Fibroblast of gingiva (primary cell): ENCODE data around the gene HIVEP2.

ENCODE experiments used
- DNase-seq: peaks from one replicate; pipeline ENCODE4 v3.0.0-alpha.2; 2011; ENCODE audit warnings: low read depth

The HIVEP2 gene

DNA sequence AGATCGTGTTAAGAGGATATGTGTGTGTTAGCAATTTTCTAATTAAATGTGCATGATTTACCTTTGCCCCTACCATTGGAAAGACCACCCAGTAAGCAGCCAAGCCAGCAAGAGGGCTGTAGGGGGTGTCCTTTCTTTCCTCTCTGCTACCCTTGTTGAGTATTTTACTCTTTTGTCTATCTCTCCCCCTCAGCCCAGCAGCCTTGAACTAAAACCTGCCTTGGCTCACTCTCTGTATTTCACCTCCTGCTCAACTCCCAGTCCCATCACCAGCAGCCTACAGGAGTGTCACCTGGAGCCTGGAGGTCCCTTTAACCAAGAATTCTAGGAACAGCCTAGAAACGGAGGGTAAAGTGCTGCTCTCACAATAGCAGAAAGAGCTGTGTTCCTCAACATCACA is 81.0 kb downstream of the HIVEP2 start:
- no peak for DNase-seq

DNA sequence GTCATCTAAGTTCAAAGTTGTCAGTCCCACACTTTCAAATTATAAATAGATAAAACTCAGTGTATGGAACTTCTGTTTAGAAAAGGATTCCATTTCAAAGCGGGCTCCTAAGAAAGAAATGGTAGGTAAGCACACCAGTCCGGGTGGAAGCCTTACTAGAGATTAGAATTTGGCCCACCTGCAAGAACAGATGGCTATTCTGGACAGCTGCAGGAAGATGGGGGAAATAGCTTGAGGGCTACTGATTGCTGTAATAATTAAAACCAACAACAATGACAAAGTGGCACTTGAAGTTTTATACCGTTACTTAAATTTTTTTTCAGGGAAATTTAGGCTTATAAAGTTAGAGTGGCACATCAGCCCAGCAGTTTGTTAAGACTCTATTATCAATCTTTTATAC is 83.3 kb downstream of the HIVEP2 start:
- no peak for DNase-seq

DNA sequence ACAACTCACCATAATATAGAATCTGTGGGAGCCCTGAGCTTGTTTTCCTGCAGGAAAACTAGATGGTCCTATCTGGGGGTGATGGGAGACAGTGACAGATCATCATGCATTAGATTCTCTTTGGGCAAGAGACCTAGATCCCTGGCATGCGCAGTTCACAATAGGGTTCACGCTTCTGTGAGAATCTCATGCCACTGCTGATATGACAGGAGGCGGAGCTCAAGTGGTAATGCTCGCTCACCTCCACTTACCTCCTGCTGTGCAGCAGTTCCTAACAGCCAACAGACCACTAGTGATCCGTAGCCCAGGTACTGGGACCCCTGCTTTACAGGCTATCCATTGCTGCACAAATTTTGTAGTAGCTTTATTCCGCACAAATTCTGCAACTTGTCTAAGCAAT is 84.5 kb downstream of the HIVEP2 start:
- no peak for DNase-seq

DNA sequence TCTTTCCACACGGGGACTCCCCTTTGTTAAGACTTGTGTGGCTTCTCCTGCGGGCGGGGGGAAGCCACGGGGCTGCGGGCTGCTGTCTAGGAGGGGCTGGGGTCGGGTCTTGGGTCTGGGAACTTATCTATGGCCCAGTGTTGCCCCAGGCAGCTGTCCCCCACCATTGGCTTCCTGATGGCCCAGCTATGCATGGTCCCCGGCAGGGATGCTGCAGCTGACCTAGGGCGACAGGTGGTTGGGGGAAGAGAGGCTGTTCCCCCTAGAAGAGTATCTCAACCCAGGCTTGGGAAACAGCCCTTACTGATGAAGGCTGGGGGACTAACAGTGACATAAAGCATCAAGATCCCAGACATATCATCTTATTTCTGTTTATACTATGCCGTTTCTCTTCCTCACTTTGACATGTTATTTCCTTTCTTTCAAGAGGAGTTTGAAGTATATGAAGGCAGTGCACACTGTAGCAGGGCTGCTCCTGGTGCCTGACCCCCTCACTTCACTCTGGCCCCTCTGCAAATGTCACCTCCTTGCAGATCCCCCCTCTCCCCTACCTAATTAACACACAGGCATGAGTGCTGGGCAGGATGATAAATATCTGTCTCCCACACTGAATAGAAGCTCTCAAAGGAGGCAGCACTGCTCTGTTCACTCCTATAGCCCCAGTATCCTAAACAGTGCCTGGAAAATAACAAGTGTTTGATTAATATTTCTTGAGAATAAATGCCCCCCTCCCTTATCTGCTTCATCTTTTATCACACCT is 87.0 kb downstream of the HIVEP2 start:
- no peak for DNase-seq

DNA sequence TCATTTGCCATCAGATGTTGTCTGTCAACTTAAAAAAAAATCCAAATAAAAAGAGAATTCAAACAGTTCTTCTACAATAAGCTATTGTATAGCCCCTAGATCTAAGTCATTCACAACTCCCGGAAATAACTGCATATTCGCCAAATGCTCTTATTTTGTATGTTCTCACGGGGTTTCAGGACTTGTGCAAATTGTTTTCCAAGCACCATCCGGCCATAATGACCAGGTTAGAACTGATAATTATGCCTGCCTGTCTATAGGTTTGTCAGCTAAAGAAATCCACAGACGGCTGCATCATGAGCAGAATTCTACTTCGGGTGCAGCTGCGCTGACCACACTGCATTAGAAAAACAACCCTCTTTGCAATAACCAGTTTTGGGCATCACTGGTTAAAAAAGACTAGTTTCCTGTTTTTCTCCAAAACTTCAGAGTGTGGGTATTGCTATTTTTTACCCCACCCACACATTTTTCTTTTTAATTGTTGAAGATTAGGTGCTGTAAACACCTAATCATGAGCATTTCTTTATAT is 87.7 kb downstream of the HIVEP2 start:
- DNase-seq: no peak

DNA sequence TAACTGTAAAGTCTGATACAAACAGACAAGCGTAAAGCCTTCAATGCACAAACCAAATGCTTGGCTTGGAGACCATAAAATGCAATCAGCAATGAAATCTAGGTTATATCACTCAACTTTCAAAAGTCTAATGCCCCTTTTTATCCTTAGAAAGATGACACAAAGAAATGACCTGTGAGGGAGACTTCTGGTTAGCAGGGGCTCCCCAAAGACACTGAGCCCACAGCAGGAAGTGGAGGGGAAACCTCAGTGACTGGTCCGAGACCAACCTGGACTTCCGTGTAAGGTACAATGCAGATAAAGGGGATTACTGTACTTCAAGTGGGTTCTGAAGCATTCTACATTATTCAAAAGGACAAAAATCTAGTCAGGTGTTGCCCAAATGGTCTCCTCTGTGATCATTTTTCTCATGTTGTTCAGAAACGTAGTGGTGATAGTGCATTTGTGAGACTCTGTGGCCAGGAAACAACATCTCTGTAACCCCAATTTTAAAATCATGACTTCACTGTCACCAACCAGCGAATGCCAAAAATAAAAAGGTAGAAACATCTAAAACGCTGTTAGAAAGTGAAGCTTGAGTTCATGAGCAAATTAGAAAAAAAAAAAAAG is 88.2 kb downstream of the HIVEP2 start:
- no peak for DNase-seq

DNA sequence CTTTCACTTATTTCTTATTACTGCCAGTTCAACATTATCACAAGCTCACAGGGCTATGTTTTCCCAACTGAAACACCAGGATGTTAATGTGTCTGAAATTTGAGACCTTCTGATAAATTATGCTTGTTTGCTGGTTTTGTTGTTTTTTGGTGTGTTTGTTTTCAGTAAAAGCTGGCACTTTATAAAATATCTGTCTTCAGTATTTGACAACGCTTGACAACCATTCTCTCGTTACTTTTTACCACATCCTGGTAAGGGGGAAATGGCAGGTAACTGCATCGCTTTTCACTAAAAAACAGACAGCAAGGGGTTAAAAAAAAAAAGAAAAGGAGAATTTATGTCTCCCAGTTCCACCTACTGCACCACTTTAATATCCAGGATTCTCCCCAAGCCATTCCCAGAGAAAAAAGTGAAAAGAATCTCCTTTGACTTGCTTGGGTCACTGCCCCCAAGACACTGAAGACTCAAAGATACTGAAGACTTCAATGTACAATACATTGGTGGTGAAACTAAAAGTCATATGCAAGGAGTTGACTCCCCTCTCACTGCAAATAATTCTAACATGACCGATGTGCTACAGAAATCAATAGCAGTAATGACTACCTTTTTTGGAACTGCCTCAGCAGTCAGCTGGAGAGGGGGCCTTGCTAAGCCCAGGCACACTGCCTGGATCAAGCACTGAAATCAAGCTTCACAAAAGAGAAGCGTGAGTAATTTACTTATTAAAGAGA is 88.9 kb downstream of the HIVEP2 start:
- no peak for DNase-seq

DNA sequence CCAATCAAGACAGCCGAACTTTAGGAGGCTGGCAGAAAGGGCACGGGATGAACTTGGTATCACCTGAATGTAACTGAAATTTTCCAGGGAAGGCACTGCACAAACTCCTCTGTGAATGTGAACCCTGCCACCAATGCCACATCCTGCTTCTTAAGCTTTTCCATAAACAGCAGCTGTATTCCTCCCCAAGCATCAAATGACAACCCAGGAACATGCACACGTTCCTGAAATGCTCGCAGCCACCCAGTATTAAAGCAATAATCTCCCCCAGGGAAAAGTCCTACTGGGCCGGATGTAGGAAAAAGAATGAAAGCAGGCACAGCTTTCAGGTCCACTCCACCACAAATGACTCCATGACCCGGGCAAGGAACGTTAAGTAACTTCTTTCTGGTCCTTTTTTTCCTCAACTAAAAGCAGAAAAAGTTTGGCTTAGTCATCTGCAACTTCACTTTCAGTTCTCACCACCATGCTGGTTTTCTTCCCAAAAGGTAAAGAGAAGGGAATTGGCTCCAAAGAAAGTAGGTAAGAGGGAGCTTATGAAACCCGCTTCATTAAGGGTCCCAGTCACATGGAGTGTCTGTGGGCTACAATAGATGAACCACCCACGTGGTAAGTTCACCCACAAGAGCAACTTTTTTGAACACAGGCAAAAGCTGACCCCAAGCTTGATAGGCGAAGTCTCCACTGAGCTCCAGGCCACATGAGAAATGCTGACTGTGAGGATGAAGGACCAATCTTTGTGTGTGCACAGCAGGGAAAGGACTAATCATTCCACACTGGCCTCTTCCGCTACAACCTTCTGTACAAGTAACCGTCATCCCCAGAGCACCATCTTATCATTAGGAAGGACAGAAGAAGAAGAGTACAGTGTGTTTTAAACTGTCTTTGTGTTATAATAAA is 90.1 kb downstream of the HIVEP2 start:
- DNase-seq: no peak

DNA sequence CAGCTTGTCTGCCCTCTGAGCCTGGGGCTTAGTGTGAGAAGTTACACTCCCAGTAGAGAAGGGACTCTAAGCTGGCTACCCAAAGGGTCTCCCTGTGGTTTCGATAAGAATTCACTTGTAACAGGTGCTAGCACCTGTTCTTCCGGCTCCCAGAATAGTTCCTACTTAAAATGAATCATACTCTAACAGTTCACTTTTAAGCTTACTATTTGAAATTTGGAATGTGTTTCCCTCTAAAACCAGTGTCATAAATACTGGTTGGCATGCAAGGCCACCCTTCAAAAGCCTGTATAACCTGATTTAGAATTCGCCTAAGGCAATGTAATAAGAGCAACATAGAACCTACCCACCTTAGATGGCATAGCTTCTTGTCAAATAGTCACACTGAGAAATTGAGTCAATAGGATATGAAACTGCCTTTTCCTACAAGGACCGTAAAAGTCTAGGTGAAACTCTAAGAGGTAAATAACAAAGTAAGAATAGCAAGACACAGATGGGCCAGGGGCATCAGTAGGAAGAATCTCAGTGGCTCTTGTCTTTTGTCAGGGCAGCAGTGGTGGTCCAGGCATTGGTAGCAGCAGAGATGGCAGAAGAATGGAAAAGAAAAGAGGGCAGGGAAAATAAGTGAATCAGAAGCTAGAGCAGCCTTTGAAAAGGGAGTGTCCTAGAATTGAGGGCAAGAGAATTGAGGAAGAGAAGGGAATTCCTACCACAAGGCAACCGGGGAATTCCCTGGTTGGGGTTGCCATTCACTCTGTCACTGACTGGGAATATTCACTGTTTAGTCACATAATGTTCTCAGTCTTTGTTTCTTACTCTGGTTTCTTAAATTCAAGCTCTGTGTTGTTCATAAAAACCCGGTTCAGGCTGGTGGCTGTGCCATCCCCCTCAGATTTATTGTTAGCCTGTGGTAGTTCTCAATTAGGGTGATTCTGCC is 91.5 kb downstream of the HIVEP2 start:
- DNase-seq: no peak

DNA sequence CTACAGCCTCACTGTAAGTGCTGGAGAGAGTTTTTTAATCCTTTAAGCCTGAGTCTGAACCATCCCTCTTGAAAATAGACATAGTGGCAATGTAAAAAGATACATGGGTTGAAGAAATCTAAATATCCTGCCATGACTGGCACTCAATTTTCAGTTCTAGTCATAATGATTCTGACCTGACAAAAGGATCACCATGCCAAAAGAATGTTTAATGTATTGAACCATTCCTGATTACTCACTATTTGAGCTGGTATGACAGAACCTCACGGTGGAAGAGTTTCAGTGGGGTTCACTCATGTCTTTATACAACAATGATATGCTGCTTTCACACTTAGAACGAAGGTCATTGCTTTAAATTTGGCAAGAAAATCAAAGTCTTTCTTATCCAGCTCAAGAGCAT is 93.4 kb downstream of the HIVEP2 start:
- no peak for DNase-seq

DNA sequence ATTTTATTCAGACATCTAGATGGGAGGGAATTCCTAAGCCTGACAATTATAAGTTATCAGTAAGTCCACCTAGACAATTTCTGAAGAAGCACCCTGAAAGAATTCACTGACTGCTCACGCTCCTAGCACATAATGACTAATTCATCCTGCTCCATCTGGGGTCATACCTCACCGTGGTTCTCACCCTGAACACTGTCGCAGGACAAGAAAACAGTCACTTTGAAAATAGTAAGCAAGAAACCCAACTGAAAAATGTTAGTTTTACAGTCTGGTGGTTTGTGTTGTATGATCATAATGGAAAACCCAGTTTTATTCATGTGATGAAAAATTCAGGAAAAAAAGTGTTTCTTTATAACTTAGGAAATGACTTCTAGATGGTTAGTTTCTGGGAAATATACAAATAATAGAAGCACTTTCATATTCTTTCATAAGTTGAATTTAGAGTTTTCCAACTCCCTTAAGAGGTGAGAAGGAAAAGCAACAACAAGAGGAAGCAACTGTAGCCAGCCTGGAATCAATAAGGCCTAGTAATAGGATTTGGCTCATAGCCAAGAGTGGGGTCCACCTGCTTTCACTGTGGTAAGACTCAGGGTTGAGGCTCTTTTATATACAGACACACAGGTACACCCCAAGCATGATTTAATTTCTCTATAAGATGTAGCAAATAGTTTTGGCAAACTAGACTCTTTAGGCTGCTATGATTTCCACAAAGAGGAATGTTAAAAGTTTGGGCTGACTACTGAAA is 94.1 kb downstream of the HIVEP2 start:
- DNase-seq: no peak

DNA sequence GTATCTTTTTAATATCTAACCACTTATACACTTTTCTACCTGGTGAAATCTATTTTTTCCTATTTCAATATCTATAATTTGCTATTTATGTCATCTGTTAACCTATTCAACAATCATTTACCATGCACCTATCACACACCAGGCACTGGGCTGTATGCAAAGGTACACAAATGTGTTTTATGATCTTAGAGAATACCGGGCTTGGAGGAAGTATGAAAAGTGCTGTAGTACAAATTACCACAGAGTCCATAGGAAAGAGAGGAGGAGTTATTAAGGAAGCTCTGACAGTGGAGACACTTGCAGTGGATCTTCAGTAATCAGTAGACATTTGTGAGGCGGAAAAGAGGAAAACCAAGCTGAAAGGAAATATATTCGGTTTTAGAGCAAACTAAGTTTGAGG is 96.0 kb downstream of the HIVEP2 start:
- no peak for DNase-seq

DNA sequence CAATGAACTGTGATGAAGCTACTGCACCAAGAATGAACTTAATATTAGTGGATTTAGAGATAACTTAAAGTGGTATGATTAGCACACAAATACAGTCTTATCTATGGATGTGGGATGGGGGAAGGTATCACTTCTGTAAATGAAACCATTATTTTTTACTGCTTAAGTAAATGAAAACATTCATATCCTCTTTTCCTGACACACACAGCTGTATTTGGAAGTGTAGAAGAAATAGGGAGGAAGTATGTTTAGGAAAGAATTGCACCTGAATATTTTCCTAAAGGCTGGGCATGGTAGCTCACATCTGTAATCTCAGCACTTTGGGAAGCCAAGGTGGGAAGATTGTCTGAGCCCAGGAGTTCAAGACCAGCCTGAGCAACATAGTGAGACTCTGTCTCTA is 96.8 kb downstream of the HIVEP2 start:
- no peak for DNase-seq

DNA sequence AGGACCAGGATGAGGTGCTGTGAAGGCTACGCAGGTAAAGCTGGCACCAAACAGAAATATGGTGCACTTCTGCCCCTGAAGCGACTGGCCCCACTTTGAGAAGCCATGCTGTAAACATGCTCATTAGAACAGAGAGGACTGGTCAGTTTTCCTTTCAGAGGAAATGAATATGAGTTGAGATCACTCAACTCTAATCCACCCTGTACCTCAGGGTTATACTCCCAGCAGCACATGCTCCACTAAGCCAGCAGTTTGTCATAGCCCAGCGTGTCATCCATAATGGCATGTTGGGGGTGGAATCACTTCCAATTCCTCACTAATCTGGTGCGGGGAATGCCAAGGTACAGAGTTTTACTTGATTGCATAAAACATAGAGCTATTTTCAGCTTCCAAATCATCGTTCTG is 98.1 kb downstream of the HIVEP2 start:
- peak; percentile 62 for DNase-seq

DNA sequence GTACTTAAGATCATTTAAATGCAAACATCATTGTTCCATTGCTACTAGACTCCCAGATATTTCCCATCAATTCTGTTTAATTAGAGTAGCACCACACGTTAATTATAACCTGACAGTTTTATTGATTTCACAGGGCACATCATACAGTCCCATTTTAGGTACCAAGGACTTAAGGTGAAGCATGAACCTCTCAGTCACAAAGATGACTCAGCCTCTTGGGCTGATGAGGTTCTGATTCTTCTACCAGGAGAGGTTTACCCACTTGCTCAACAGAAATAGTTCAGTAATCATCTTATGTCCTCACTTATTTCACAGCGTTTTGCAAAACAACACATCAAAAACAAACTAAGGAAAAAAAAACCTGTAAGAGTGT is 98.5 kb downstream of the HIVEP2 start:
- DNase-seq: peak; percentile 62

DNA sequence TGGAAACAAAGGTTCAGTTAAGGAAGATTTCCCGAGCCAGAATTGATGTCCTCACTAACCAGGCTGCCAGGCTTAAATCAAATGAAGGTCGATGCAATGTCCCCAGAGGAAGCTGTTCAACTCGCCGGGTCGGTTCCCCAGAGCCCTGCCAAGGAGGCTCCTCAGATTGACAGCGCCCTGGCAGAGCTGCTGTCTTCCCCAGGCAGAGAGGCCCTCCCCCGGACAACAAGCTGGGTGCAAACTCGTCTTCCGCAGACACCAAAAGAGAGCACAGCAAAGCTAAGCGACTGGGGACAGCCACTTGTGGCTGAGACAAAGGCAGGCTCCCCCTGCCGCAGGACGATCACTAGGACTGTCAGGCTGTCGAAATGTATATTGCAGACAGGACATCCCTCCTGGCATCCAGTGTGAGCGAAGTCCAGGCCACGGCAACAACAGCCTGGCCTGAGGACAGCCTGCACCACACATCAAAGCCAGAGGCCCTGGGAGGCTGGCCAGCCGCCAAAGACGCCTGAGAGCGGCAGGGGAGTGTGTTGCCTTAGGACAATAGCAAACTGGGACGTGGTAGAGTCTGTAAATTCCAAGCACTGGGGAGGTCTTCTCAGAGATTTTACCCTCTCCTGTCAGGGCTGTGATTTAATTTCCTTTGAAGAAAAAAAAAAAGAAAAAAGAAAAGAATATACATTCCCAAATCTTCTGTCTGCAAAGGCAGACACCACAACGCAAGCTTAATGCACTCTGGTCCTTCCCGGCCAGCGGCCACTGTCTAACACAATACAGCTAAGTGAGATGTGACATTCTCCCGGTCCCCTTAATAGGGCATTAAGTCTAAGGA is 99.1 kb downstream of the HIVEP2 start:
- DNase-seq: peak; percentile 84

DNA sequence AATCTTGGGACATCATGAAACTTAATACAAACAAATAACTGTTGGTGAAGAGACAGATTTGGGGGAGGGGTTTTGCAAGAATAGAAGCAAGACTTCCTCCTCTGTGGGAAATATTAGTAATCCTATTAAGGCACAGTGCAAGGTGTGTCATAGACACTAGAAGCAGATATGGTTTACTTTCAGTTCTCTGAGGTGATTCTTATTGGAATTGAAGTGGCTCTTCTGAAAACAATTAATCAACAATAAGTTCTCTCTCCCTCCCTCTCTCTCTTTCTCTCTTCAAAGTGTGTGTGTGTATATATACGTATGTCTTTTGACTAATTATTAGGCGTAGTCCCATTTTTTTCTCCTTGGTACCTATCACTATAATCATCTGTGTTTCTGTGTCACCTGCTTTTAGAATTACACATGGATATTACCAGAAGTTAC is 99.8 kb downstream of the HIVEP2 start:
- no peak for DNase-seq

DNA sequence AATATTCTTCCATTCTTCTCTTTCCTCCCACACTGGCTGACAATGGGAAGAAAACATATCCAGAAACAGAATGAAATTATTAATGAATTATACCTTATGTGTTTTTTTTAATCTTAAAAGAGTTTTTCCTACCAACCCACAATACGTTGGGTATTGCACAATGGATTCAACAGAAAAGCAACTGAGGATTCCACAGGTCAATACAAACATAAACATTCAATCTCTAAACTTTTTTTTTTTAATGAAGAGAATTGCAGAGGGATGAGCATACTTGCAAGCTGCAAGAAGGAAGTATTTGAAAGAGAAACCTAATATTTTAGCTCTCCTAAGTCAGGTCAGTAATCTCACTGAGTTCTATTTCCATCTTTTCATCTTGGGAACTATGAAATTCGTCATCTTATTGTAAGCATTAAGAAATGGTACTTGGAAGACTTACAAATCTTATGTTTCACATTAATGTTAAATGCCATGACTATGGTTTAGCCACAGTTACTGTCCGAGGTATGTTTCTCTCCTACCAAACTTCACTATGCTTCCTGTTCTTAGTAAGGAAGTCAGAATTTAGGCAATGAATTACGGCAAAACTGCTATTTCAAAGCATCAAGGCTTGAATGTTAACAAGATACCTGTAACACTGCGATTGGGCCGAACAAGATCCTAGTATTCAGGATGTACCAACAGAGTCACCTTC is 100.8 kb downstream of the HIVEP2 start:
- DNase-seq: peak; percentile 79

DNA sequence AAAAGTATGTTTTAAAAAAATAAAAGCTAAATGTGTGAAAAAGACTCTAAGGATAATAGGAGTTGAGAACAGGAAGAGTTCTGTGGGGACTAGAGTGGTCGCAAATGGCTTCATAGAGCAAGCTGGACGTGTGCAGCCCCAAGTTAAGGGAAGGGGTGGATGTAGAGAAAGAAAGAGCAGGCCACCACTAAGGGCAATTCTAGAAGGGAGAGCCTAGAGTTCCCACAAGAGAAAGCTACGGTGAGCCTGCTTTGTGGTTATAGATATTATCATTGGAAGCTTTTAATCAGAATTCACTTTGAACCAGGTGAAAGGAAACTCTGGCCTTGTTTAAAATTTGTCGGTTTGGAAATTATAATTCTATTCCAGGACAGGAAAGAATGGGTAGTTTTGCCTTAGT is 101.6 kb downstream of the HIVEP2 start:
- no peak for DNase-seq
